ENCODE results near the gene HTRA1.

Gene HTRA1

DNA sequence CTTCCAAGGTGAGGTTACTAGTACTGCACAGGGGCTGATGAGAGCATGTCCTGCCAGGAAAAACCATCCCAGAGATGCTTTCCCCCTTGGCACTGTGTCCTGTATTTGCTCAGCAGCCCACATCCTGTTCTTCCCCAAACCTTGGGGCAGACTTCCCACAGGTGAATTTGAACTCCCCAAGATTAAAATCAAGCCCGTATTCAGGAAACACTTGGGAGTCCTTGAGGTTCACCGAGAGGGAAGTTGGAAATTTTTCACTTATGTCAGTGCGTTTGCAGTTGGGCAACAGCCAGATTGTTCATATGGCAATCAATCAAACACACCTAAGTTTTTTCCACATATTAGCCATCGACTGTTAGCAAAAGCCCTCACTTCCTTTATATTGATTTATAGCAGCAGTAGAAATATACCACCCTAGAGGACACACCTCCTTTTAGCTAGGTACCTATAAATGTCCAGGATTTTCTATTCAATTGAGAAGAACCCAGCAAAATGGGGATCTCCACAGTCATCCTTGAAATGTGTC is 99.0 kb downstream of the HTRA1 start, which contains the start of gene DMBT1:
Gene DMBT1 (plus strand): TSS at position 476 of the 526 bp plus-strand sequence. CDS start 17 bp downstream, at position 493.
- H3K4me3 Mint-ChIP-seq, result no peak within 1 kb of the TSS
- H3K27ac Mint-ChIP-seq, result no peak within 1 kb of the TSS
- H3K27me3 Mint-ChIP-seq (ENCODE audit: low read depth), result peaks cover 59% of the 10 kb centered on the region
- peaks cover 2% of the 10 kb centered on the region for H3K9me3 Mint-ChIP-seq
- H3K36me3 Mint-ChIP-seq (ENCODE audit: low read depth), result no peaks in the 10 kb centered on the region
- no peak for TF ChIP-seq CTCF (IDR thresholded peaks at IDR 0.05; ENCODE audit: unreplicated experiment in 3 of 3)
- H3K4me1 Mint-ChIP-seq, result peaks cover under 1% of the 10 kb centered on the region

DNA sequence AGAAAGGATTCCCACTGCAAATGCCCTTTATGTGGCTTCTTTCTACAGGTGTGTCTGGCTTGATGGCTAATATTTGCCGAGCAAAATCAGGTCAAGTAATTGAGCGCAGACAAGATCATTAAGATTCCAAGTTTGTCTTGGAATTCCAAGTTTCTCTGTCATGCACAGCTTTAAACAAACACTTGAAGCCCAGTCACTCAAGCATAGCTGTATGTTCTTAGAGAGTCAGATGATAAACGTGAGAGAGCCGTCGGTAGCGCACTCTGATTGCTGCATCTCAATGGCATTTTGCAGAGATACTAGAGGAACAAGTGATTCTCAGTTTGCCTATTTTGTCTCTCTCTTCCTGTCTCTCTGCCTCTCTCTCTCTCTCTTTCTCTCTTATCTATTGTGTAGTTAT is 99.9 kb downstream of the HTRA1 start:
- Mint-ChIP-seq H3K4me3 (no peak overlapping the region), H3K4me1 (peaks cover 4% of the 10 kb centered on the region), H3K27ac (no peak overlapping the region), H3K9me3 (no peaks in the 10 kb centered on the region), H3K27me3 (ENCODE audit: low read depth) (peaks cover 65% of the 10 kb centered on the region), H3K36me3 (ENCODE audit: low read depth) (no peaks in the 10 kb centered on the region)
- no peak for TF ChIP-seq CTCF (IDR thresholded peaks at IDR 0.05; ENCODE audit: unreplicated experiment in 3 of 3)

GRCh38 chr10:122561792-122562191 is 100.4 kb downstream of the HTRA1 start:
- no peak overlapping the region for H3K4me3 Mint-ChIP-seq
- no peaks in the 10 kb centered on the region for H3K36me3 Mint-ChIP-seq (ENCODE audit: low read depth)
- TF ChIP-seq CTCF (IDR thresholded peaks at IDR 0.05; ENCODE audit: unreplicated experiment in 3 of 3), result no peak
- no peak overlapping the region for H3K27ac Mint-ChIP-seq
- peaks cover 4% of the 10 kb centered on the region for H3K4me1 Mint-ChIP-seq
- H3K27me3 Mint-ChIP-seq (ENCODE audit: low read depth), result peaks cover 65% of the 10 kb centered on the region
- H3K9me3 Mint-ChIP-seq, result no peaks in the 10 kb centered on the region

All from nephron (organoid).